ENCODE data around the gene SLC25A45. TPM values are rescaled to one million over a fixed set of nuclear protein-coding genes. Genes with fewer than 3 reads are reported as not detected.
A peak's percentile ranks its signal among the peaks of the same experiment; 100 is the strongest.

SLC25A45 gene, protein sequence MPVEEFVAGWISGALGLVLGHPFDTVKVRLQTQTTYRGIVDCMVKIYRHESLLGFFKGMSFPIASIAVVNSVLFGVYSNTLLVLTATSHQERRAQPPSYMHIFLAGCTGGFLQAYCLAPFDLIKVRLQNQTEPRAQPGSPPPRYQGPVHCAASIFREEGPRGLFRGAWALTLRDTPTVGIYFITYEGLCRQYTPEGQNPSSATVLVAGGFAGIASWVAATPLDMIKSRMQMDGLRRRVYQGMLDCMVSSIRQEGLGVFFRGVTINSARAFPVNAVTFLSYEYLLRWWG
- 10 to 100 TPM in 1 of 3 donors, 1 to 10 TPM in 2; 7.2 to 18.5 (median 8.2) TPM for polyA plus RNA-seq

- H3K27ac ChIP-seq (ENCODE audit: low read depth, low read length): peak within 1 kb of the TSS; percentile 89
- WGBS, 3 donors: 0 to 2% (median 1%) methylated on average over 27 of the region's 27 CpGs
These were observed at the start of gene SLC25A45 for GRCh38 chr11:65382033-65382803. Gene SLC25A45, minus strand, starts transcription at chr11:65382646. Its CDS starts 695 bp downstream, at chr11:65381951.

- WGBS, 3 donors: 34 to 67% (median 42%) methylated on average over 4 of the region's 4 CpGs
- no peak overlapping the region for H3K27ac ChIP-seq (ENCODE audit: low read depth, low read length)
These were observed 49.1 kb upstream of the SLC25A45 start for GRCh38 chr11:65431451-65432099.

GRCh38 chr11:65430406-65431217 lies 48.2 kb upstream of the SLC25A45 start:
- H3K27ac ChIP-seq (ENCODE audit: low read depth, low read length): no peak overlapping the region
- 22 to 50% (median 31%) methylated on average over 6 of the region's 6 CpGs for WGBS, 3 donors

- H3K27ac ChIP-seq (ENCODE audit: low read depth, low read length): no peak overlapping the region
- 3 to 18% (median 4%) methylated on average over 9 of the region's 9 CpGs for WGBS, 3 donors
These were observed 47.4 kb upstream of the SLC25A45 start for GRCh38 chr11:65429724-65430405.

GRCh38 chr11:65429068-65429681 lies 46.7 kb upstream of the SLC25A45 start:
- H3K27ac ChIP-seq (ENCODE audit: low read depth, low read length): no peak overlapping the region

GRCh38 chr11:65428578-65429067 lies 46.2 kb upstream of the SLC25A45 start:
- 20 to 45% (median 27%) methylated on average over 5 of the region's 5 CpGs for WGBS, 3 donors
- no peak overlapping the region for H3K27ac ChIP-seq (ENCODE audit: low read depth, low read length)

More at GRCh38 chr11:65429068-65429681, 46.7 kb upstream of the SLC25A45 start:
- WGBS, 3 donors: 7 to 22% (median 9%) methylated on average over 9 of the region's 9 CpGs

DNA sequence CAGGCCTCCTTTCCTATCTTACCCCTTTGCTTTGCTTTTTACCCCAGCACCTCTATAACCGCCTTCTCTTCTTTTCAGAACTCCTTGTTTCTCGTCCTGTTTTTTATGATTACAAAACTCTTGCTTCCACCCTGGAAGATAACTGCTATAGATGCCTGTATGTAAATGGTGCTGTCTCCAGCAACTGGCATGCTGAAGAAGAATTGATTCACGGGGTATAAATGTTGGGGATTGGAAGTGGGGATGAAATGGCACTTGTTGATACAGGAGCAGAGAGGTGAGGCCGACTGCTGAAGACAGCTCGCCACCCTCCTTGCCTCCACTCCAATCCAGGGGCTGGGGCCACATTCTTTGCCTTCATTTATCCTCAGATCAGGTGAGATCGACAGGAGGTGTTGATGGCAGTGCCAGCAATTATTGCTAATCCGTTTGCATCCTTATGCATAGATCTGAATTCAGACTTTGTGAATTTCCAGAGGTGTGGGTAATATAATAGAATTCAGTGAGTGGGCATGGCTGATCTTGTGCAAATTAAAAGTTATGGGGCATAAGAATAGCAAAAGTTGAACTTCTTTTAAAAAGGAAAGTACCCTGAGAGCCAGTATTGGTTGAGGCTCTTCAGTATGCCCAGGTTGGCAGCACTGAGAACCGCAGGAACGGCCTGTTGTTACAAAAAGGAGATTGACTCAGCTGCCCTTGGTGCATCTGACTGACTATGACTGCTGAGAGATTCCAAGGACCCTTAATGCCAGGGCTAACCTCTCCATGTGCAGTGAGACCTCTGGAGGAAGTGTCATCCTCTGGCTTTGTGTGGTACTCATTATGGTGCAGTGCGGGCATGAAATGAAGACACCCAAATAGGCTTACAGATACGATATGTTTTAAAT lies 45.5 kb upstream of the SLC25A45 start:
- WGBS, 3 donors: 20 to 32% (median 26%) methylated on average over 11 of the region's 11 CpGs
- H3K27ac ChIP-seq (ENCODE audit: low read depth, low read length): no peak overlapping the region

GRCh38 chr11:65426839-65427690 lies 44.6 kb upstream of the SLC25A45 start:
- peak overlapping the region; percentile 13 for H3K27ac ChIP-seq (ENCODE audit: low read depth, low read length)
- 16 to 26% (median 20%) methylated on average over 10 of the region's 10 CpGs for WGBS, 3 donors

DNA sequence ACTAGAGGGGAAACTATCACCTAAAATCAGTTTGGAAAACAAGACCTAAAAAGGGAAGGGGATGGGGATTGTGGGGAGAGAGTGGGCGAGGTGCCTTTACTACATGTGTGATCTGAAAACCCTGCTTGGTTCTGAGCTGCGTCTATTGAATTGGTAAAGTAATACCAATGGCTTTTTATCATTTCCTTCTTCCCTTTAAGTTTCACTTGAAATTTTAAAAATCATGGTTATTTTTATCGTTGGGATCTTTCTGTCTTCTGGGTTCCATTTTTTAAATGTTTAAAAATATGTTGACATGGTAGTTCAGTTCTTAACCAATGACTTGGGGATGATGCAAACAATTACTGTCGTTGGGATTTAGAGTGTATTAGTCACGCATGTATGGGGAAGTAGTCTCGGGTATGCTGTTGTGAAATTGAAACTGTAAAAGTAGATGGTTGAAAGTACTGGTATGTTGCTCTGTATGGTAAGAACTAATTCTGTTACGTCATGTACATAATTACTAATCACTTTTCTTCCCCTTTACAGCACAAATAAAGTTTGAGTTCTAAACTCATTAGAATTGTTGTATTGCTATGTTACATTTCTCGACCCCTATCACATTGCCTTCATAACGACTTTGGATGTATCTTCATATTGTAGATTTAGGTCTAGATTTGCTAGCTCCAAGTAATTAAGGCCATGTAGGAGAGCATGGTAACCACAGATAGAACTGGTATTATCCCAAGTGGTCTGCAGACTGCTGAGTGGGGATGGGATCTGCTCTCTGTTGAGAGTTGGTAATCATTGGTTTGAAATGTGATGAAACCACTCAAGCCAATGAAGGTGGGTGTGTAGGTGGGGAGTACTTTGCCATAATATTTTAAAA lies 43.8 kb upstream of the SLC25A45 start:
- WGBS, 3 donors: 1 to 17% (median 3%) methylated on average over 9 of the region's 9 CpGs
- H3K27ac ChIP-seq (ENCODE audit: low read depth, low read length): peak overlapping the region; percentile 90

- peak overlapping the region; percentile 100 for H3K27ac ChIP-seq (ENCODE audit: low read depth, low read length)
- 0 to 12% (median 2%) methylated on average over 9 of the region's 9 CpGs for WGBS, 3 donors
These were observed 42.9 kb upstream of the SLC25A45 start for GRCh38 chr11:65425105-65425970.

GRCh38 chr11:65424205-65425104 lies 42.0 kb upstream of the SLC25A45 start:
- H3K27ac ChIP-seq (ENCODE audit: low read depth, low read length): peak overlapping the region; percentile 100
- 0 to 12% (median 2%) methylated on average over 18 of the region's 18 CpGs for WGBS, 3 donors

- WGBS, 3 donors: 1 to 36% (median 5%) methylated on average over 19 of the region's 19 CpGs
- peak overlapping the region; percentile 100 for H3K27ac ChIP-seq (ENCODE audit: low read depth, low read length)
These were observed 41.2 kb upstream of the SLC25A45 start for GRCh38 chr11:65423516-65424204.

Measured in adipose tissue (tissue), 3 donors.